ENCODE data around the gene CAPN7.

- no peak for TF ChIP-seq POLR2AphosphoS5 (IDR thresholded peaks at IDR 0.05; ENCODE audit: borderline replicate concordance, low read depth, low read length)
- TF ChIP-seq EZH2 (IDR thresholded peaks at IDR 0.05): no peak
- no peak for TF ChIP-seq FOXP2 (optimal IDR thresholded peaks at IDR 0.05; ENCODE audit: control extremely low read depth, extremely low read length, insufficient read depth)
These were observed 35.0 kb upstream of the CAPN7 start for GRCh38 chr3:15171096-15171495.
